GM23248 (cell line): Measurements from ENCODE around the gene DBF4B. TPM values are rescaled to one million over a fixed set of nuclear protein-coding genes. Genes with fewer than 3 reads are reported as not detected.

Source experiments
- DNase-seq: peaks from one replicate; pipeline ENCODE4 v3.0.0-alpha.2; 2015
- H2AFZ ChIP-seq: fragments of 200-600 bp; sonication (generic); 2 replicates; pipeline ENCODE4 v1.6.1; 2016; ENCODE audit warnings: antibody characterized with exemption
- H3F3A ChIP-seq: fragments of 200-600 bp; sonication (generic); 2 replicates; pipeline ENCODE4 v1.6.1; 2016; ENCODE audit warnings: mild to moderate bottlenecking, antibody characterized with exemption, mixed run types; ENCODE audit not compliant: insufficient read depth
- H3K27ac ChIP-seq: fragments of 200-600 bp; sonication (generic); 2 replicates; pipeline ENCODE4 v1.5.1; 2016; ENCODE audit warnings: mild to moderate bottlenecking
- H3K27me3 ChIP-seq: fragments of 200-600 bp; sonication (generic); replicated peaks from 2 replicates; pipeline ENCODE4 v1.6.1; 2016; ENCODE audit warnings: mild to moderate bottlenecking; ENCODE audit not compliant: insufficient read depth
- H3K36me3 ChIP-seq: fragments of 200-600 bp; sonication (generic); 2 replicates; pipeline ENCODE4 v1.6.1; 2016; ENCODE audit warnings: low read depth, mild to moderate bottlenecking
- H3K4me1 ChIP-seq: fragments of 200-600 bp; sonication (generic); 2 replicates; pipeline ENCODE4 v1.6.1; 2016; ENCODE audit warnings: mild to moderate bottlenecking; ENCODE audit not compliant: insufficient read depth
- H3K4me2 ChIP-seq: fragments of 200-600 bp; sonication (generic); one replicate; pipeline ENCODE4 v1.6.1; 2016; ENCODE audit warnings: mild to moderate bottlenecking; ENCODE audit not compliant: unreplicated experiment
- H3K4me3 ChIP-seq: fragments of 200-600 bp; sonication (generic); 2 replicates; pipeline ENCODE4 v1.5.1; 2016; ENCODE audit warnings: mild to moderate bottlenecking
- H3K79me2 ChIP-seq: fragments of 200-600 bp; sonication (generic); 2 replicates; pipeline ENCODE4 v1.6.1; 2016; ENCODE audit warnings: mild to moderate bottlenecking; ENCODE audit not compliant: insufficient read depth
- H3K9ac ChIP-seq: fragments of 200-600 bp; sonication (generic); 2 replicates; pipeline ENCODE4 v1.6.1; 2016; ENCODE audit warnings: mild to moderate bottlenecking
- H3K9me2 ChIP-seq: fragments of 200-600 bp; sonication (generic); 2 replicates; pipeline ENCODE4 v1.6.1; 2016; ENCODE audit warnings: mixed run types, mild to moderate bottlenecking, moderate library complexity; ENCODE audit not compliant: insufficient read depth
- H3K9me3 ChIP-seq: fragments of 200-600 bp; sonication (generic); one replicate; pipeline ENCODE4 v1.6.1; 2017; ENCODE audit warnings: low read depth
- H4K20me1 ChIP-seq: fragments of 200-600 bp; sonication (generic); 2 replicates; pipeline ENCODE4 v1.6.0; 2016; ENCODE audit not compliant: insufficient read depth
- EZH2 ChIP-seq: fragments of 200-600 bp; sonication (generic); IDR thresholded peaks from 2 replicates; pipeline ENCODE4 v1.6.1; 2018; ENCODE audit warnings: antibody characterized with exemption, mild to moderate bottlenecking; ENCODE audit not compliant: insufficient read depth, poor library complexity, severe bottlenecking
- EZH2phosphoT487 ChIP-seq: fragments of 200-600 bp; sonication (generic); IDR thresholded peaks from 2 replicates; pipeline ENCODE4 v1.6.1; 2018; ENCODE audit warnings: antibody characterized with exemption, moderate library complexity, mild to moderate bottlenecking, low read depth; ENCODE audit not compliant: insufficient read depth
- WGBS, 2 experiments: methylation state at CpG; one replicate each; pipeline ENCODE4 v1.1.6; 2015 to 2017; ENCODE audit warnings: low lambda C conversion rate in 2 of 2, low coverage in 1 of 2; ENCODE audit errors: missing lambda C conversion rate in 2 of 2; 5-methylcytosine and 5-hydroxymethylcytosine counted together
- in situ Hi-C: fragments of 300-500 bp; cut with MboI; formaldehyde crosslinking; loops from 2 replicates; pipeline ENCODE4 v1.15.0; 2020
- polyA plus RNA-seq: library from polyadenylated mRNA; unstranded; fragments of >200 nt; fragmentation: Nextera tagmentation; extraction: Ambion mirVana; gene quantifications from 2 replicates; pipeline ENCODE4 v1.2.1, GENCODE V29; 2016
- total RNA-seq: library from RNA; depleted of rRNA; stranded (reverse); fragments of >200 nt; shearing (Covaris generic); gene quantifications from 2 replicates; pipeline ENCODE4 v1.2.3, GENCODE V29; 2014

The DBF4B gene
- total and polyA plus RNA-seq, 2 experiments from 2014 or later, result 3.2 to 6.5 TPM

- Histone ChIP-seq H3K4me2 (peak overlapping the region; percentile 85), H3K4me1 (no peaks in the 10 kb centered on the region), H3F3A (no peaks in the 10 kb centered on the region), H3K36me3 (no peaks in the 10 kb centered on the region), H3K9me2 (no peaks in the 10 kb centered on the region), H3K9me3 (no peaks in the 10 kb centered on the region), H3K4me3 (peak overlapping the region; percentile 72), H3K27me3 (no peaks in the 10 kb centered on the region), H3K79me2 (no peaks in the 10 kb centered on the region), H2AFZ (peak overlapping the region; percentile 81), H4K20me1 (no peaks in the 10 kb centered on the region), H3K9ac (no peak overlapping the region), H3K27ac (no peak overlapping the region)
- DNase-seq, result peak; percentile 92
- WGBS, 2 experiments, result 15 to 16% methylated on average over 40 to 41 of the region's 42 CpGs
- in situ Hi-C loops, result loop anchor here (5.0 to 25.0 kb wide), 2 partner anchors 88 to 263 kb away; no protein-coding TSS in a partner anchor
- no peak for TF ChIP-seq EZH2
- TF ChIP-seq EZH2phosphoT487, result no peak
Observed at GRCh38 chr17:44774271-44775135, 66.0 kb downstream of the DBF4B start.

- H3K9ac ChIP-seq, result no peak overlapping the region
- H4K20me1 ChIP-seq, result no peaks in the 10 kb centered on the region
- TF ChIP-seq EZH2phosphoT487, result no peak
- TF ChIP-seq EZH2, result no peak
- DNase-seq, result peak; percentile 99
- H3K79me2 ChIP-seq, result no peaks in the 10 kb centered on the region
- in situ Hi-C loops, result no loop called here
- H3K4me3 ChIP-seq, result peak overlapping the region; percentile 72
- H3K36me3 ChIP-seq, result no peaks in the 10 kb centered on the region
- H3F3A ChIP-seq, result no peaks in the 10 kb centered on the region
- H3K4me2 ChIP-seq, result peak overlapping the region; percentile 85
- H2AFZ ChIP-seq, result peak overlapping the region; percentile 81
- no peaks in the 10 kb centered on the region for H3K9me2 ChIP-seq
- no peaks in the 10 kb centered on the region for H3K9me3 ChIP-seq
- H3K27me3 ChIP-seq, result no peaks in the 10 kb centered on the region
- no peak overlapping the region for H3K27ac ChIP-seq
- 1 to 2% methylated on average over 30 to 50 of the region's 50 CpGs for WGBS, 2 experiments
- no peaks in the 10 kb centered on the region for H3K4me1 ChIP-seq
Observed at GRCh38 chr17:44775136-44775837, 66.8 kb downstream of the DBF4B start.

GRCh38 chr17:44775838-44776621 lies 67.6 kb downstream of the DBF4B start:
- H3K4me2 ChIP-seq, result peak overlapping the region; percentile 85
- DNase-seq, result no peak
- no peaks in the 10 kb centered on the region for H4K20me1 ChIP-seq
- H3K79me2 ChIP-seq, result no peaks in the 10 kb centered on the region
- H3K9ac ChIP-seq, result peak overlapping the region; percentile 68
- no peaks in the 10 kb centered on the region for H3K27me3 ChIP-seq
- no peak for TF ChIP-seq EZH2phosphoT487
- TF ChIP-seq EZH2, result no peak
- H3K9me3 ChIP-seq, result no peaks in the 10 kb centered on the region
- peak overlapping the region; percentile 72 for H3K4me3 ChIP-seq
- 12 to 16% methylated on average over 23 to 32 of the region's 43 CpGs for WGBS, 2 experiments
- in situ Hi-C loops, result no loop called here
- H3K27ac ChIP-seq, result no peak overlapping the region
- H2AFZ ChIP-seq, result peak overlapping the region; percentile 81
- no peaks in the 10 kb centered on the region for H3F3A ChIP-seq
- H3K4me1 ChIP-seq, result no peaks in the 10 kb centered on the region
- H3K9me2 ChIP-seq, result no peaks in the 10 kb centered on the region
- H3K36me3 ChIP-seq, result no peaks in the 10 kb centered on the region
